CD4-positive, CD25-positive, alpha-beta regulatory T cell (primary cell): ENCODE data around the gene GRIK5. TPM values are rescaled to one million over a fixed set of nuclear protein-coding genes. Genes with fewer than 3 reads are reported as not detected.
A peak's percentile ranks its signal among the peaks of the same experiment; 100 is the strongest.

ENCODE experiments used
- ATAC-seq, 2 donors: fragments of 150-1000 bp; cut with Tn5 transposase; one replicate each; pipeline ENCODE4 v1.10.0; 2021; ENCODE audit warnings: low read depth in 2 of 2, moderate number of reproducible peaks in 2 of 2, moderate library complexity in 1 of 2
- DNase-seq, 3 donors: peaks; one replicate each; pipeline versions ENCODE4 v3.0.0 to v3.0.0-alpha.2; 2012 to 2022; ENCODE audit warnings: mixed read lengths in 1 of 3
- H3K27ac ChIP-seq: one replicate; pipeline ENCODE4 v1.7.0; 2013; ENCODE audit warnings: mild to moderate bottlenecking, low read length; ENCODE audit not compliant: insufficient read depth, poor library complexity, severe bottlenecking
- H3K27me3 ChIP-seq: one replicate; pipeline ENCODE4 v1.7.0; 2013; ENCODE audit warnings: low read length; ENCODE audit not compliant: control insufficient read depth, insufficient read depth
- H3K36me3 ChIP-seq: one replicate; pipeline ENCODE4 v1.7.0; 2013; ENCODE audit warnings: mild to moderate bottlenecking, low read length, moderate library complexity; ENCODE audit not compliant: control insufficient read depth, insufficient read depth
- H3K4me1 ChIP-seq: 2 replicates; pipeline ENCODE4 v1.7.0; 2013; ENCODE audit warnings: mild to moderate bottlenecking, low read length; ENCODE audit not compliant: insufficient read depth, control insufficient read depth, poor library complexity, severe bottlenecking
- H3K4me3 ChIP-seq: one replicate; pipeline ENCODE4 v1.7.0; 2013; ENCODE audit warnings: low read depth, mild to moderate bottlenecking, low read length, moderate library complexity
- H3K9me3 ChIP-seq, 2 experiments: 1 replicate in 1 of 2; 2 replicates in 1 of 2; pipeline ENCODE4 v1.7.0; 2013; ENCODE audit warnings: low read length in 2 of 2, mild to moderate bottlenecking in 1 of 2, moderate library complexity in 1 of 2; ENCODE audit not compliant: control insufficient read depth in 2 of 2
- H3K27ac Mint-ChIP-seq, 3 donors: one replicate each; pipeline ENCODE4 v1.8.0; 2020 to 2022; ENCODE audit warnings: mild to moderate bottlenecking in 3 of 3, mixed read lengths in 3 of 3, moderate library complexity in 2 of 3
- H3K27me3 Mint-ChIP-seq: one replicate; pipeline ENCODE4 v1.8.0; 2022; ENCODE audit warnings: mild to moderate bottlenecking, mixed read lengths
- H3K36me3 Mint-ChIP-seq: one replicate; pipeline ENCODE4 v1.8.0; 2020; ENCODE audit warnings: mixed read lengths
- H3K4me1 Mint-ChIP-seq, 4 donors: one replicate each; pipeline ENCODE4 v1.8.0; 2020 to 2022; ENCODE audit warnings: mixed read lengths in 4 of 4, mild to moderate bottlenecking in 1 of 4
- H3K4me3 Mint-ChIP-seq, 4 donors: one replicate each; pipeline ENCODE4 v1.8.0; 2020 to 2022; ENCODE audit warnings: mild to moderate bottlenecking in 4 of 4, mixed read lengths in 4 of 4, moderate library complexity in 3 of 4
- H3K9me3 Mint-ChIP-seq, 7 donors: one replicate each; pipeline ENCODE4 v1.8.0; 2020 to 2022; ENCODE audit warnings: mixed read lengths in 7 of 7, mild to moderate bottlenecking in 3 of 7, moderate library complexity in 2 of 7
- polyA plus RNA-seq, 4 donors: library from polyadenylated mRNA; unstranded; fragments of 300-500 nt; fragmentation: Illumina TruSeq; gene quantifications; one replicate each; pipeline ENCODE4 v1.2.3, GENCODE V29; 2021
- total RNA-seq: library from RNA; stranded (reverse); gene quantifications from one replicate; pipeline ENCODE4 v1.2.3, GENCODE V29; 2022

Gene GRIK5
- total RNA-seq, result 0.52 TPM
- polyA plus RNA-seq, result under 1 TPM in 1 of 4 donors, not detected in 3; 0.06 TPM

GRCh38 chr19:42069619-42070351, at the start of gene GRIK5:
GRIK5 (minus strand) TSS chr19:42070206; CDS start chr19:42065770, 4,436 bp downstream.
- ATAC-seq (no peak), DNase-seq (no peak)
- H3K9me3 Mint-ChIP-seq, result no peaks in the 10 kb centered on the region
- Histone ChIP-seq H3K4me3 (no peak within 1 kb of the TSS), H3K27ac (no peak within 1 kb of the TSS), H3K36me3 (no peaks in the 10 kb centered on the region), H3K27me3 (no peaks in the 10 kb centered on the region), H3K4me1 (peaks cover 2% of the 10 kb centered on the region), H3K9me3 (no peaks in the 10 kb centered on the region)
- H3K27ac Mint-ChIP-seq, result peak within 1 kb of the TSS in 1 of 3 donors; percentile 51
- H3K4me3 Mint-ChIP-seq, result peak within 1 kb of the TSS in 3 of 4 donors; percentile 39 to 60 (median 50)
- H3K36me3 Mint-ChIP-seq, result no peaks in the 10 kb centered on the region
- peaks cover 4% of the 10 kb centered on the region for H3K27me3 Mint-ChIP-seq
- H3K4me1 Mint-ChIP-seq, result peaks cover 0 to 4% (median 3%) of the 10 kb centered on the region in 4 donors

GRCh38 chr19:42117076-42117475, 47.1 kb upstream of the GRIK5 start:
- Histone ChIP-seq H3K9me3 (no peaks in the 10 kb centered on the region), H3K27ac (no peak overlapping the region), H3K4me3 (no peak overlapping the region), H3K36me3 (peaks cover 48% of the 10 kb centered on the region), H3K4me1 (peaks cover 12% of the 10 kb centered on the region), H3K27me3 (no peaks in the 10 kb centered on the region)
- H3K36me3 Mint-ChIP-seq, result peaks cover 32% of the 10 kb centered on the region
- no peak overlapping the region for H3K4me3 Mint-ChIP-seq
- no peak for DNase-seq
- no peaks in the 10 kb centered on the region for H3K27me3 Mint-ChIP-seq
- no peaks in the 10 kb centered on the region for H3K9me3 Mint-ChIP-seq
- peak overlapping the region in 2 of 3 donors; percentile 27 to 75 for H3K27ac Mint-ChIP-seq
- H3K4me1 Mint-ChIP-seq, result peaks cover 6 to 37% (median 22%) of the 10 kb centered on the region in 4 donors
- ATAC-seq, result no peak

DNA sequence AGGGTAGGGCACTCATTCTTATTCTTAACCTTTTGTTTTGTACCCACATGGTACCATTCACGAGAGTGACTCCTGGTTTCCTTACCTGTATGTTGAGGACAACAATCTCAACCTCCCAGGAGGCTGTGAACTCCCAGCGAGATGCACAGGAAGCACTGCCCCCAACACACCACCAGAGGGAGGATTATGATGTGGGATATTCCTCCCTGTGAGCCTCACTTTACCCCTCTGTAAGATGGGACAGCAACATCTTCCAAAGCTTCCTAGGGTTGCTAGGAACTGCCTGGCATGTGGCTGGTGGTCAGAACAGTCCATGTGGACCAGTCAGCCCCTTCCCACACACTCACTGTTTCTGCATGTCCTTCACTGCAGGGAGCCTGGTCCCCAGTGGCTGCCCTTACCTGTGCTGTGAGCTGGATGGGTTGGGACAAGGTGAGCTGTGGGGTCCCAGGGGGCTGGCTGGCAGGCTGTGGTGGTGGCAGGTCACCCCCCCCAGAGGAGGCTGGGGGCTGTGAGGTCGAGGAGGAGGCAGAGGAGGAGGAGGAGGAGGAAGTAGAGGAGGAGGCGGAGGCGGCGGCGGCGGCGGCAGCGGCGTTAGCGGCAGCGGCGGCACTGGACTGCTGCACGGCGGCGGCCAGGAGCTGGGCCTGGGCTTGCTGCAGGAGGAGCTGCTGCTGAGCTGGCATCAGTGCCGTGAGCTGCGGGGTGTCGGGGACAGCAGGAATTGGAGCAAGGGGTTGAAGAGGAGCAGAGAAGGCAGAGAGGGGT, 46.5 kb upstream of the GRIK5 start:
- Mint-ChIP-seq H3K27ac (peak overlapping the region in 2 of 3 donors; percentile 57 to 75), H3K4me3 (peak overlapping the region in 1 of 4 donors; percentile 15), H3K9me3 (no peaks in the 10 kb centered on the region), H3K27me3 (no peaks in the 10 kb centered on the region), H3K4me1 (peaks cover 6 to 31% (median 22%) of the 10 kb centered on the region in 4 donors), H3K36me3 (peaks cover 36% of the 10 kb centered on the region)
- peaks cover 7% of the 10 kb centered on the region for H3K4me1 ChIP-seq
- H3K27me3 ChIP-seq, result no peaks in the 10 kb centered on the region
- H3K9me3 ChIP-seq, result no peaks in the 10 kb centered on the region
- DNase-seq (no peak), ATAC-seq (no peak)
- H3K27ac ChIP-seq, result peak overlapping the region; percentile 8
- H3K4me3 ChIP-seq, result no peak overlapping the region
- H3K36me3 ChIP-seq, result peaks cover 54% of the 10 kb centered on the region

GRCh38 chr19:42115705-42116104, 45.7 kb upstream of the GRIK5 start:
- Mint-ChIP-seq H3K4me1 (peaks cover 8 to 27% (median 20%) of the 10 kb centered on the region in 4 donors), H3K9me3 (no peaks in the 10 kb centered on the region), H3K27me3 (no peaks in the 10 kb centered on the region), H3K36me3 (peaks cover 44% of the 10 kb centered on the region), H3K27ac (peak overlapping the region in 2 of 3 donors; percentile 13 to 26), H3K4me3 (peak overlapping the region in 1 of 4 donors; percentile 15)
- Histone ChIP-seq H3K27me3 (no peaks in the 10 kb centered on the region), H3K36me3 (peaks cover 58% of the 10 kb centered on the region), H3K27ac (no peak overlapping the region), H3K4me1 (no peaks in the 10 kb centered on the region), H3K4me3 (no peak overlapping the region), H3K9me3 (no peaks in the 10 kb centered on the region)
- DNase-seq (no peak), ATAC-seq (no peak)

DNA sequence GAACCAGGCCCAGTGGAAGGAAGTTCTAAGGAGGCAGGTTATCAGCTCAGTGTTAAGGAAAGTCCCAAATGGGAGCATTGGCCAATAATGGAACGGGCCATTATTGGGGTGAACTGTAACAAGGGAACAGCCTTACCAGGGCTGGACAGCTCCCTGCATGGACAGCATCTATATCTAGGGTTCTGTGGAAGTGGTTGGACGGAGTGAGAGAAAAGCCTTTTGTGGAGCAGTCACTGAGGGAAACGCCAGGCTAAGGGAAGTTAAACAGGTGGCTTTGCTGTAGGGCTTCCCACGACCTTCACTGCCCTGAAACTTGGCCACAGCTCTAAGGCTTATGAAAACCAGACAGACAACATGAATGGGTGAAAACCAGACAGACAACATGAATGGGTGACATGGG, 45.2 kb upstream of the GRIK5 start:
- H3K36me3 ChIP-seq, result peaks cover 58% of the 10 kb centered on the region
- Mint-ChIP-seq H3K9me3 (no peaks in the 10 kb centered on the region), H3K36me3 (peaks cover 44% of the 10 kb centered on the region), H3K27me3 (no peaks in the 10 kb centered on the region), H3K4me1 (peaks cover 6 to 23% (median 18%) of the 10 kb centered on the region in 4 donors), H3K27ac (peak overlapping the region in 1 of 3 donors; percentile 26), H3K4me3 (no peak overlapping the region)
- H3K4me3 ChIP-seq, result no peak overlapping the region
- H3K27me3 ChIP-seq, result no peaks in the 10 kb centered on the region
- no peaks in the 10 kb centered on the region for H3K4me1 ChIP-seq
- ATAC-seq, result no peak
- no peaks in the 10 kb centered on the region for H3K9me3 ChIP-seq
- H3K27ac ChIP-seq, result no peak overlapping the region
- no peak for DNase-seq

DNA sequence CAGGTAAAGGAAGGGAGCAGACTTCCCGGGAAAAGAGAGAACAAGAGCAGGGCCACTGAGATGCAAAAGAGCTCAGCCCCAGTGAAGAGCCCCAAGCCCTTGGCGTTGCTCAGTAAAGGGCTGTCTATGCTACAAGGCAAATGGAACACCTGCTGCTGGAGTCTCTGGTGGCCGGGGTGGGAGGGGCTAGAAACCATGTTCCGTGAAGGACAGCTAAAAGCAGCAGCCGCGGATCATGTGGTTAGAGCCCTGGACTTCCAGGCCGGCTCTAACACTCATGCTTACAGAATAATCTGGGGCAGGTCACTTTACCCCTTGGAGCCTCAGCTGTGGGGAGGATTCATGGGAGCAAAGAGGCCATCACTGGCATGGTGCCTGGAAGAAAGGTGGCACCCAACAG, 44.4 kb upstream of the GRIK5 start:
- no peak for DNase-seq
- peak overlapping the region in 2 of 3 donors; percentile 42 to 76 for H3K27ac Mint-ChIP-seq

GRCh38 chr19:42113641-42114348, 43.8 kb upstream of the GRIK5 start:
- Mint-ChIP-seq H3K36me3 (peaks cover 43% of the 10 kb centered on the region), H3K27me3 (no peaks in the 10 kb centered on the region), H3K27ac (peak overlapping the region; percentile 59 to 92 (median 76)), H3K4me1 (peaks cover 6 to 26% (median 18%) of the 10 kb centered on the region in 4 donors), H3K9me3 (no peaks in the 10 kb centered on the region), H3K4me3 (no peak overlapping the region)
- DNase-seq, result no peak
- Histone ChIP-seq H3K4me3 (no peak overlapping the region), H3K9me3 (no peaks in the 10 kb centered on the region), H3K36me3 (peaks cover 66% of the 10 kb centered on the region), H3K27ac (no peak overlapping the region), H3K4me1 (peaks cover 2% of the 10 kb centered on the region), H3K27me3 (no peaks in the 10 kb centered on the region)
- ATAC-seq, result no peak

More for the DNA sequence above, 44.4 kb upstream of the GRIK5 start:
- Mint-ChIP-seq H3K9me3 (no peaks in the 10 kb centered on the region), H3K36me3 (peaks cover 44% of the 10 kb centered on the region), H3K4me3 (no peak overlapping the region), H3K4me1 (peaks cover 6 to 23% (median 18%) of the 10 kb centered on the region in 4 donors), H3K27me3 (no peaks in the 10 kb centered on the region)
- H3K4me1 ChIP-seq, result no peaks in the 10 kb centered on the region
- H3K36me3 ChIP-seq, result peaks cover 63% of the 10 kb centered on the region
- H3K27ac ChIP-seq, result no peak overlapping the region
- H3K27me3 ChIP-seq, result no peaks in the 10 kb centered on the region
- no peaks in the 10 kb centered on the region for H3K9me3 ChIP-seq
- ATAC-seq, result no peak
- no peak overlapping the region for H3K4me3 ChIP-seq
